Measurements from ENCODE around the gene SORCS2. TPM values are rescaled to one million over a fixed set of nuclear protein-coding genes. Genes with fewer than 3 reads are reported as not detected.

SORCS2 gene
- total RNA-seq, 1 donor from 2014 or later = 9.6 TPM

DNA sequence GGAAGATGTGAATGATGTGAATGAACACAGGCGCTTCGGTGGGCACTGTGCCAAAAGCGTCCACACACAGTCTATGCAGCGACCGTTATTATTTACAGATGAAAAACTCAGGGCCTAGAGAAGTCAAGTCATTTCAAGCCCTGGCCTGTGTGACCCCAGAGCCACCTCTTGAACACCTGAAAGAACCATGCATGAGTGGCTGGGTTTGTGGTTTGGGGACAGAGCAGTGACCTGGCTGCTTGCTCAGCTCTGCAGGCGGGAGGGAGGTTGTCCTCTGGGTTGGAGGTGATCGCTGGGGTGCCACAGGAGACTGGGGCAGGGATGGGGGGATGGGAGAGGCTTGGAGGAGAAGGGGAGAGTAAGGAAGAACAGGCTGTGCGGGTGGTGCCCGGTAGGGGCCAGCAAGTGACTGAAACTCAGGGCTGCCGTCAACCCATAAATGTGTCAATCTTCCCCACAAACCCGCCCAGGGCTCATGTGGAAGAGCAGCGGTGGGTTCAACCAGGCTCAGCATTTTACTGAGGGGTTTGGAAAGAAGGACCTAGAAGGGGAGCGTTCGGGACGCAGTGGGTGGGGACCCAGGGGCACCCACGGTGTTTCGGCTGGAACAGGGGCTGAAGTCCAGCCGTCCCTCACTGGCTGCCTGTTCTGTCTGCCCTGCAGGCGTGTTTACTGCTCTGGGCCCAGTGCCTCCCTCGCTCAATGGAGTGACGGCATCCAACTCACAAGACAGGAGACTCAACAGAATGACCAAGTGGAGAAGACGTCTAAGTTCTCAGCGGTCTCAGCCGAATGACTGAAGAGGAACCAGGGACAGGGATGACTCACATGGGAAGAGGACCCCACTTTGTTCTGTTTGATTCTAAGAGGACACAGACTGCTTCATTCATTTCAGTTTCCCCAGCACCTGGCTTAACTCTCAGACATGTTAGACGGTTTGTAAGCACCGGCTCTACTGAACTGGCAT lies 579.5 kb downstream of the SORCS2 start:
- DNase-seq (ENCODE audit: low spot score) = no peak

DNA sequence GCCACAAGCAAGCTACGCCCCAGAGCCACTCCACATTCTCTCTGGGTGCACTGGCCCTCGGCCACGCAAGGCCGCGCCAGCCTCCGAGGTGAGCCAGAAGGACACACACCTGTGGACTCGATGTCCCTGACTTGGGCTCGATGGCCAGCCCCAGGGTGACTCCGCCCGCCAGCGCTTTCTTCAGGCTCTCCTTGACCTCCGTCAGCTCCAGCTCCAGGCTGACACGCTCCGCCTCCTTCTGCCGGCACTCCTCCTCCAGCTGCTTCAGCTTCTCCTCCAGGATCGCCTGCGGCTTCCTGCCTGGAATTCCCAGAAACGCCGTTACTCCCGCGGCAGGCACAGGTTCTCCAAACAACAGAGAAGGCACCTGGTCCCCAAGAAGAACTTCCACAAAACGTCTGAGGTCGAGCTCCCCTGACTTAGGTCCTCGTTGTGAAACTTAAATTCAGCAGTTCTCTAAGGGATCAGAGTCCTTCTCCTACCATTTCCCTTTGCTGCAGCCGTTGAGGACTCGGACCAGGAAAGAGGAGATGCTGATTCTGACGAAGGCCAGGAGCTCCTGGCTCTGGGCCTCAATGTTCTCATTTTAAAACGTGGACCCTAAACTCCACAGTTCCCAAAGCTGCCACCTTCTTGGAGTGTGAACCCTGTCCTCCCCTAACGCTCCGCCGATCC lies 580.5 kb downstream of the SORCS2 start:
- no peak for DNase-seq (ENCODE audit: low spot score)

- no peak for DNase-seq (ENCODE audit: low spot score)
Observed at GRCh38 chr4:7773401-7774180, 581.3 kb downstream of the SORCS2 start.

DNA sequence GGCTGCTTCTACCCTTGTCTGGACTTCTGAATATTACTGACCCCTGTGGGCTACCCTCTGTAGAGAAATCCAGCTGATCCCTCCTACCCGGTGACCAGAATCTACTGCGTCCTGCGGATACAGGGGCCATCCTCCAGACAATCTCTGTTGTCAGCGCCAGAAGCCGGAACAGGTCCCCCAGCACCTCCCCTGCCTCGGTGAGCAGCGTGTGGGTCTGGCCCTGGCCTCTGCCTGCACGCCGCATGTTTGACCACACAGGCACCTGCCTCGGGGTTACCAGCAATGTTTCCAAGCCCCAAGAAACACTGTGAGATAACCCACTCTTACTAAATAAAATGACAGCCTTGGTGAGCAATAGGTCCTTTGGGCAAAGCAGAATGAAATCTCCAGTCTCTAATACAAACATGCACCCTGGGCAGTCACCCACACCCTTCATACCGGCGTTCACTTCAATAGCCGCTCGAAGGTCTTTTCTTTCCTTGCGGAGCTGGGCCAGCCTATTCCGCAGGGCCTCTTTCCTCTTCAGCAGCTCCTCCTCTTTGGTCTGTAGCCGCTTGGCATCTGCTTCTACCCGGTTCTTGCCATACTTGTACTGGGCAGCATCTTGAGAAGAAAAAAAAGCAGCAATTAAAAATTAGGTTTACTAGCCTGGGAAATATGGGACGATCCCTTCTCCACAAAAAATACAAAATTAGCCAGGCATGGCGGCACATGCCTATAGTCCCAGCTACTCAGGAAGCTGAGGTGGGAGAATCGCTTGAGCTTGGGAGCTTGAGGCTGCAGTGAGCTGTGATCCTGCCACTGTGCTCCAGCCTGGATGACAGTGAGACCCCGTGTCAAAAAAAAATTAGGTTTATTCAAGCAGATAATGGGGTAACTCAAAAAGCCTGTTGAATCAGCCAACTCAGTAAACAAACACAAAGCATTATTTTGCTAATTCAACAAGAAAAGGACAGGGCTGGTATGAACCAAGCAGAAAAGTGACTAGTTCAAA lies 582.3 kb downstream of the SORCS2 start:
- no peak for DNase-seq (ENCODE audit: low spot score)

GRCh38 chr4:7775396-7775795 lies 583.1 kb downstream of the SORCS2 start:
- no peak for DNase-seq (ENCODE audit: low spot score)

DNA sequence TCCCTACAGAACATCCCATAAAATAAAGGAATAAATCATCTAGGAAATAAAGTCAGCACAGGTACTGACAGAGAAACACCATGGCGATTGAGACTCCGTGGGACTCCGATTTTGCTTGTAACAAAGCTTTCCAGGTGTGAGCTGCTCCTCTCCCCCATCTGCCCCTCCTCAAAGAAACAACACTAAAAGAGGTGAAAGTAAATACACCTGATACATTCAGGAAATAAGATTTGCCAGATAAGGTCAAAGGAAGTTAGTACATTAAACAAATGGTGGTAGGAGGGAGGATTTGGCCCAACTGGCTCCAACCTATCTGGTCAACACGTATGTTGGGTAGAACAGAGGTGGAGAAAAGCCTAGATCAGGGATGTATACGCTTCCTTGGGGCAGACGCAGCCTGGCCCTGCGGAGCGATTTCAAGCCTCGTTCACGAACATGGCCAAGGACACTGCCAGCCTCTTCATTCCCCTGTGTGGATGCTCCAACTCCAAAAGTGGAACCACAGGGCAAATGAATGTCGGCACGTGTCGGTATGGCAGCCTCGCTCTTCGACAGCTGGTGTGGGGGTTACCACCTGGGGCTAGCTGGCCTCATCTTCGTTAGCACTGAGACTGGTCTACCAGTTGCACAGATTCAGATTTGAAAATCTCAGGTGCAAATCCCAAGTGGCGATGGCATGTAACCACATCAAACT lies 584.8 kb downstream of the SORCS2 start:
- DNase-seq (ENCODE audit: low spot score) = no peak

- DNase-seq (ENCODE audit: low spot score) = no peak
Observed at GRCh38 chr4:7777871-7778509, 585.7 kb downstream of the SORCS2 start.

- DNase-seq (ENCODE audit: low spot score) = no peak
Observed at GRCh38 chr4:7778510-7779431, 586.4 kb downstream of the SORCS2 start.

GRCh38 chr4:7779432-7779768 lies 587.1 kb downstream of the SORCS2 start:
- DNase-seq (ENCODE audit: low spot score) = no peak

GRCh38 chr4:7780751-7781348 lies 588.5 kb downstream of the SORCS2 start:
- peak; percentile 86 for DNase-seq (ENCODE audit: low spot score)

GRCh38 chr4:7781366-7781765 lies 589.0 kb downstream of the SORCS2 start:
- no peak for DNase-seq (ENCODE audit: low spot score)

DNA sequence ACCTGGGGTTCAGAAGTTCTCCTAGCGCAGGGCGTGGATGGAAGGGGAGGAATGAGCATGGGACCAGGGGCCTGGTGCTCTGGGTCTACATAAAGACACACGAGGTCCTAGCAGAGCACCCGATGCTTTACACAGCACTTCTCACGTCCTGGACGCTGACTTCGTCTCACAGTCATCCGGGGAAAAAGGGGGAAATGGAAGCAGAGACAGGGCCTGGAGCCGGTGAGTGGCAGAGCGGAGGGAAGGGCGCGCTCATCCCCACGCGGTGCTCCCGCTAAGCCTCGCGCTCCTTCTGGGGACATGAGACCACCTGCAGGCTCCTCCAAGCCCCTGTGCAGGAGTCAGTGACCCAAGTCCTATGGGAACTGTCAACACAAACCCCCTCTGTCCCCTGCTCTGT lies 589.7 kb downstream of the SORCS2 start:
- peak; percentile 25 for DNase-seq (ENCODE audit: low spot score)

- peak; percentile 11 for DNase-seq (ENCODE audit: low spot score)
Observed at GRCh38 chr4:7782783-7783182, 590.4 kb downstream of the SORCS2 start.

GRCh38 chr4:7783541-7783940 lies 591.2 kb downstream of the SORCS2 start:
- DNase-seq (ENCODE audit: low spot score) = no peak

DNA sequence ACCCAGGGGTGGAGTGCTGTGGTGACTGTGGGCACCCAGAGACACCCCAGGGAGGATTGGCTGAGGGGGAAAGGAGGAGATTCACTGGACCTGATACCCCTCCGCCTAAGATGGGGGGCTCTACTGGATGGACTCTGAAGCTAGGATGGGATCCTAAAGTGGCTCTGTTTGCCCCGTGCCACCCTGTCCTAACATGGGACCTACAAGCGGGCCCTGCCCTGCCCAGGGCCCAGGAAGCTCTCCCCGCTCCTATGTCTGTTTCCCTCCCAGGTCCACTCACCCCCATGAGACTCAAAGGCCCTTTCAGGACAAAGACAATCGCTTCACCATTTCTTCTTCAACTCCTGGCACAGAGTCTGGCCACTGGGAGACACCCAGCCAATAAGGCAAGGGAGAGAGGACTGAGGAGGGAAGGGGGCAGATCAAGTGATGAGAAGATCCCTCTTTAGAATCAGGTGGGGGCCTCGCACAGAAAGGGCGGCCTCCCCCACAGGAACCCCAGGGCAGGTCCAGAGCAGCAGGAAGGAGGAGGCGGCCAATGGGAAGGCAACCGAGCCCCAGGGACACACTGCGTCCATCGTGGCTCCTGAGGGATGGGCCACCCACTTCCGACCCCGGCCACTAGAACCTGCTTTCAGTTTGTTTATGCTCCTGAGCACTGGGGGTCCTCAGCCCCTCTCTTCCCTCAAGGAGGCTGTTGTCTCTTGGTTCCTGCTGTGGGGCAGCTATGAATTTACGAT lies 592.0 kb downstream of the SORCS2 start:
- no peak for DNase-seq (ENCODE audit: low spot score)

DNA sequence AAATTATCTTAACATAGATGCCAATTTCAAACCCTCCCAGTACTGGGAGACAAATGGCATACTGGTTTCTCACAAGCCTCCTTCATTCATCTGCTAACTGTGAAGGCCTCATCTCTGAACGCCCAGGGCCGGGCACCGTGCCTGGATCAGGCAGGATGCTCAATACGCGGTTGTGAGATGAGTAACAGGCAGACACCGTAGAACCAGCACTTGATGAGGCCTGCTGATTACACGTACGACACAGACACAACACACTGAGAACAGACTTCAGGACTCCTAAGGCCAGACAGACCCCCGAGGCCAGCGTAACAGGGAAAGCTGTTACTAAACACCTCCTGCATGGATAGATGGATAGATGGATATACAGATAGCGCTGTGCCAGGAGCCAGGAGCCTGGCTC lies 592.7 kb downstream of the SORCS2 start:
- DNase-seq (ENCODE audit: low spot score) = no peak

- no peak for DNase-seq (ENCODE audit: low spot score)
Observed at GRCh38 chr4:7786040-7786439, 593.7 kb downstream of the SORCS2 start.

DNA sequence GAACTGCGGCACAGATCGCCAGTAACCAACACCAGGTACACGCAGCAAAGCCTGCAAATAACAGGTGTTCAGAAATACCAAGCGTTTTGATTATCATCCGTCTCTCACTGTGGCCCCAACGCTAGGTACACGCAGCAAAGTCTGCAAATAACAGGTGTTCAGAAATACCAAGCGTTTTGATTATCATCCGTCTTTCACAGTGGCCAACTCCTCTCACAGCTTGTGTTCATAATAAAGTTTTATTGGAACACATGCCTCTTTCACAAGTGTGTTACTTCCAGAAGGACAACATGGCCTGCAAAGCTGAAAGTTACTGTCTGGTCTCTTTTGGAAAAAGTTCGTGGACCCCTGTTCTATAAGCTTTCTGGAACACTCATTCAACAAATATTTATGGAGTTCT lies 594.2 kb downstream of the SORCS2 start:
- no peak for DNase-seq (ENCODE audit: low spot score)

All from umbilical cord (tissue), 2 donors.